ENCODE measurements around the gene FOXC2.

FOXC2 gene

GRCh38 chr16:86614699-86615098 is 48.1 kb downstream of the FOXC2 start:
- H3K27me3 ChIP-seq (ENCODE audit: insufficient read depth, low read length): no peaks in the 10 kb centered on the region
- H3K36me3 ChIP-seq (ENCODE audit: insufficient read depth, low read depth, low read length): no peaks in the 10 kb centered on the region
- H3K4me3 ChIP-seq (ENCODE audit: low read length): no peak overlapping the region
- H3K9ac ChIP-seq (ENCODE audit: low read depth, low read length): no peak overlapping the region
- H3K9me3 ChIP-seq (ENCODE audit: insufficient read depth, low read depth, low read length): no peaks in the 10 kb centered on the region
- H3K4me1 ChIP-seq (ENCODE audit: insufficient read depth, low read length): peaks cover 9% of the 10 kb centered on the region
- H3K27ac ChIP-seq (ENCODE audit: low read length): no peak overlapping the region

GRCh38 chr16:86616906-86617305 is 50.3 kb downstream of the FOXC2 start:
- H3K27ac ChIP-seq (ENCODE audit: low read length): no peak overlapping the region
- no peaks in the 10 kb centered on the region for H3K9me3 ChIP-seq (ENCODE audit: insufficient read depth, low read depth, low read length)
- H3K4me1 ChIP-seq (ENCODE audit: insufficient read depth, low read length): peaks cover 9% of the 10 kb centered on the region
- H3K9ac ChIP-seq (ENCODE audit: low read depth, low read length): no peak overlapping the region
- no peak overlapping the region for H3K4me3 ChIP-seq (ENCODE audit: low read length)
- no peaks in the 10 kb centered on the region for H3K27me3 ChIP-seq (ENCODE audit: insufficient read depth, low read length)
- H3K36me3 ChIP-seq (ENCODE audit: insufficient read depth, low read depth, low read length): no peaks in the 10 kb centered on the region

DNA sequence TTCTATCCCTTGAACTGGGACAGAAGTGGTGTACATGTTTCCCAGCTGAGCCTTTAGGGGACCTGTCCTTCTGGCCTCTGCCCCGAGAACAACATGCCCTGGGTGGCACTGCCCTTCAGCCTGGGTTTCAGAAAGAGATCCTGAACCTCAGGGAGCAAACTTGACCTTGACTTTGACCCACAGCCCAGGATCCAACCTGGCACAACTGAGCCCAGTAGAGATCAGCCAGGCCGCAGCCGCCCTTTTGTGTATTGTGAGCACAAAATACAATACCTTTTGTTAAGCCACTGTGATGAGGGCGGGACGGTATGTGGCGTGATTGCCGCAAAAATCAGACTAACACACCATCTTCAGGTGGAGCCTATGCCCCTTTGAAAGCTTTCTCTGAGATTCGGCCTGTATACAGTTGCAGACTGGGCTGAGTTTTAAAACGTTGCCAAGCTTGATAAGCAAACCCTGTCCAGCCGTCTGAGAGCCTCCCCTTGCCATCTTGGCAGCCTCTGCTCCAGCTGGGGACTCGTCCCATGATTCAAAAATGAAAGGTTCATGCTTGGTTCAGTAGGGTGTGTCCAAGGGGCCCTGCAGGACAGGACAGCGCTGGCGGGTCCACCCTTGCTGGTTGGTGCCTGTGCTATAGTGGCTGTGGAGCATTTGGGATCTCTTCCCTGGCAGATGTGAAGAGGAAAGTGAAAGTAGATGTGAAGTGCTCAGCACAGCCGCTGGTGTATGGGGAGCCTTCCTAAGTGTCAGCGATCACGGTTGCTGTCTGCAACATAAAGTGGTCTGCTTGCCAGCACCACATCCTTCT is 52.0 kb downstream of the FOXC2 start:
- H3K4me1 ChIP-seq (ENCODE audit: insufficient read depth, low read length): peaks cover 9% of the 10 kb centered on the region
- no peak overlapping the region for H3K4me3 ChIP-seq (ENCODE audit: low read length)
- no peaks in the 10 kb centered on the region for H3K27me3 ChIP-seq (ENCODE audit: insufficient read depth, low read length)
- H3K27ac ChIP-seq (ENCODE audit: low read length): no peak overlapping the region
- H3K9ac ChIP-seq (ENCODE audit: low read depth, low read length): no peak overlapping the region
- H3K9me3 ChIP-seq (ENCODE audit: insufficient read depth, low read depth, low read length): no peaks in the 10 kb centered on the region
- no peaks in the 10 kb centered on the region for H3K36me3 ChIP-seq (ENCODE audit: insufficient read depth, low read depth, low read length)

All from iPS-20b (cell line).